Natural killer cell (primary cell): ENCODE data around the gene ADAMTS19. TPM values are rescaled to one million over a fixed set of nuclear protein-coding genes. Genes with fewer than 3 reads are reported as not detected.
"Not testable (repeated sequence)": the region's sequence is repeated elsewhere in the genome, so short reads cannot be mapped to it uniquely, and the experiment has no call there.

Experiments used
- ATAC-seq, 3 donors: fragments of 150-1000 bp in 2 of 3; fragments of 200-7000 bp in 1 of 3; cut with Tn5 transposase; 1 replicate in 1 of 3; 2 replicates in 2 of 3; pipeline ENCODE4 v1.10.0; 2021; ENCODE audit warnings: mild to moderate bottlenecking in 2 of 3, moderate library complexity in 2 of 3
- DNase-seq, 2 donors: peaks; one replicate each; pipeline versions ENCODE4 v3.0.0 to v3.0.0-alpha.2; 2013 to 2021; ENCODE audit warnings: mixed read lengths in 1 of 2
- H3K27ac ChIP-seq: one replicate; pipeline ENCODE4 v1.5.1; 2013; ENCODE audit warnings: mild to moderate bottlenecking, low read length
- H3K27me3 ChIP-seq: one replicate; pipeline ENCODE4 v1.6.1; 2013; ENCODE audit warnings: low read length; ENCODE audit not compliant: control insufficient read depth, insufficient read depth
- H3K36me3 ChIP-seq: one replicate; pipeline ENCODE4 v1.6.1; 2013; ENCODE audit warnings: low read length; ENCODE audit not compliant: control insufficient read depth, insufficient read depth
- H3K4me1 ChIP-seq: one replicate; pipeline ENCODE4 v1.6.1; 2013; ENCODE audit warnings: low read length; ENCODE audit not compliant: control insufficient read depth, insufficient read depth
- H3K4me3 ChIP-seq: one replicate; pipeline ENCODE4 v1.5.1; 2013; ENCODE audit warnings: low read length
- H3K9me3 ChIP-seq: one replicate; pipeline ENCODE4 v1.6.1; 2013; ENCODE audit warnings: low read length; ENCODE audit not compliant: control insufficient read depth, insufficient read depth
- H3K27ac Mint-ChIP-seq, 2 donors: one replicate each; pipeline ENCODE4 v1.8.0; 2022; ENCODE audit warnings: mild to moderate bottlenecking in 2 of 2, mixed read lengths in 2 of 2, moderate library complexity in 1 of 2
- H3K27me3 Mint-ChIP-seq, 2 donors: one replicate each; pipeline ENCODE4 v1.8.0; 2022; ENCODE audit warnings: low read depth in 2 of 2, mixed read lengths in 2 of 2
- H3K36me3 Mint-ChIP-seq: one replicate; pipeline ENCODE4 v1.8.0; 2022; ENCODE audit warnings: mixed read lengths
- H3K4me1 Mint-ChIP-seq, 2 donors: one replicate each; pipeline ENCODE4 v1.8.0; 2022; ENCODE audit warnings: mixed read lengths in 2 of 2
- H3K4me3 Mint-ChIP-seq: one replicate; pipeline ENCODE4 v1.8.0; 2022; ENCODE audit warnings: mild to moderate bottlenecking, moderate library complexity, mixed read lengths
- H3K9me3 Mint-ChIP-seq, 2 donors: one replicate each; pipeline ENCODE4 v1.8.0; 2022; ENCODE audit warnings: mixed read lengths in 2 of 2
- CTCF ChIP-seq: fragments of 200-600 bp; IDR thresholded peaks from one replicate; pipeline ENCODE4 v1.8.0; 2022; ENCODE audit warnings: antibody characterized with exemption
- WGBS: methylation state at CpG from one replicate; pipeline ENCODE4 v1.1.7; 2013; ENCODE audit warnings: missing lambda C conversion rate; ENCODE audit not compliant: insufficient coverage; 5-methylcytosine and 5-hydroxymethylcytosine counted together
- intact Hi-C: fragments of 100-400 bp; cut with micrococcal nuclease; formaldehyde crosslinking; loops from one replicate; pipeline ENCODE4 v1.14.2; 2022
- total RNA-seq, 4 donors: library from RNA; stranded (reverse); fragments of 120-200 nt in 1 of 4; gene quantifications; one replicate each; pipeline versions ENCODE4 v1.2.3 to v1.2.4, GENCODE V29; 2013 to 2022

The ADAMTS19 gene
- total RNA-seq, 3 donors from 2014 or later (not counting 1 experiment from before 2014, with no cell fraction given) = not detected

- no peak for TF ChIP-seq CTCF
- Histone ChIP-seq H3K9me3 (no peaks in the 10 kb centered on the region), H3K27ac (no peak overlapping the region), H3K4me3 (no peak overlapping the region), H3K36me3 (no peaks in the 10 kb centered on the region), H3K4me1 (no peaks in the 10 kb centered on the region), H3K27me3 (no peaks in the 10 kb centered on the region)
- H3K27me3 Mint-ChIP-seq = no peaks in the 10 kb centered on the region
- no peak for DNase-seq
- no peak overlapping the region for H3K4me3 Mint-ChIP-seq
- no peaks in the 10 kb centered on the region for H3K4me1 Mint-ChIP-seq
- H3K27ac Mint-ChIP-seq = no peak overlapping the region
- no peak for ATAC-seq
- H3K9me3 Mint-ChIP-seq = peaks cover 22 to 28% of the 10 kb centered on the region in 2 donors
- 96% methylated on average over 2 of the region's 2 CpGs for WGBS
- H3K36me3 Mint-ChIP-seq = peaks cover 10% of the 10 kb centered on the region
- intact Hi-C loops = no loop called here
Measured at GRCh38 chr5:129413570-129413969, 46.5 kb upstream of the ADAMTS19 start.

- Mint-ChIP-seq H3K4me1 (no peaks in the 10 kb centered on the region), H3K4me3 (no peak overlapping the region), H3K27ac (no peak overlapping the region), H3K9me3 (peaks cover 13 to 17% of the 10 kb centered on the region in 2 donors), H3K27me3 (no peaks in the 10 kb centered on the region), H3K36me3 (peaks cover 10% of the 10 kb centered on the region)
- Histone ChIP-seq H3K9me3 (no peaks in the 10 kb centered on the region), H3K4me1 (no peaks in the 10 kb centered on the region), H3K36me3 (no peaks in the 10 kb centered on the region), H3K27ac (no peak overlapping the region), H3K4me3 (no peak overlapping the region), H3K27me3 (no peaks in the 10 kb centered on the region)
- intact Hi-C loops = no loop called here
- ATAC-seq = no peak
- no peak for TF ChIP-seq CTCF
- WGBS = 85% methylated on average over 2 of the region's 3 CpGs
- DNase-seq = no peak
Measured at GRCh38 chr5:129419292-129419691, 40.8 kb upstream of the ADAMTS19 start.

GRCh38 chr5:129425031-129425430 is 35.1 kb upstream of the ADAMTS19 start:
- Mint-ChIP-seq H3K27ac (no peak overlapping the region), H3K4me3 (no peak overlapping the region), H3K36me3 (no peaks in the 10 kb centered on the region), H3K9me3 (peaks cover 3 to 10% of the 10 kb centered on the region in 2 donors), H3K27me3 (no peaks in the 10 kb centered on the region), H3K4me1 (no peaks in the 10 kb centered on the region)
- DNase-seq (no peak), ATAC-seq (no peak)
- intact Hi-C loops = no loop called here
- Histone ChIP-seq H3K27ac (no peak overlapping the region), H3K4me1 (no peaks in the 10 kb centered on the region), H3K36me3 (no peaks in the 10 kb centered on the region), H3K27me3 (no peaks in the 10 kb centered on the region), H3K4me3 (no peak overlapping the region), H3K9me3 (no peaks in the 10 kb centered on the region)
- TF ChIP-seq CTCF = no peak

- Mint-ChIP-seq H3K9me3 (peaks cover 3 to 11% of the 10 kb centered on the region in 2 donors), H3K36me3 (no peaks in the 10 kb centered on the region), H3K4me1 (no peaks in the 10 kb centered on the region), H3K27me3 (no peaks in the 10 kb centered on the region), H3K27ac (no peak overlapping the region), H3K4me3 (no peak overlapping the region)
- H3K4me1 ChIP-seq = no peaks in the 10 kb centered on the region
- H3K4me3 ChIP-seq = no peak overlapping the region
- ATAC-seq = no peak
- WGBS = 80% methylated on average over 1 of the region's 1 CpG
- DNase-seq = no peak
- no peak for TF ChIP-seq CTCF
- no peaks in the 10 kb centered on the region for H3K9me3 ChIP-seq
- intact Hi-C loops = no loop called here
- H3K27ac ChIP-seq = no peak overlapping the region
- no peaks in the 10 kb centered on the region for H3K36me3 ChIP-seq
- no peaks in the 10 kb centered on the region for H3K27me3 ChIP-seq
Measured at GRCh38 chr5:129426071-129426470, 34.0 kb upstream of the ADAMTS19 start.

GRCh38 chr5:129428636-129429035 is 31.5 kb upstream of the ADAMTS19 start:
- H3K4me3 ChIP-seq, H3K4me1 ChIP-seq, ATAC-seq, DNase-seq, H3K4me3 Mint-ChIP-seq, H3K27me3 ChIP-seq, H3K36me3 Mint-ChIP-seq, H3K4me1 Mint-ChIP-seq, H3K9me3 ChIP-seq, intact Hi-C loops, H3K27me3 Mint-ChIP-seq, H3K27ac ChIP-seq, H3K27ac Mint-ChIP-seq, H3K36me3 ChIP-seq: not testable (repeated sequence)
- H3K9me3 Mint-ChIP-seq = peaks cover 6 to 14% of the 10 kb centered on the region in 2 donors
- 82% methylated on average over 2 of the region's 5 CpGs for WGBS
